Endothelial cell of umbilical vein (primary cell): ENCODE results near the gene CCDC97. TPM values are rescaled to one million over a fixed set of nuclear protein-coding genes. Genes with fewer than 3 reads are reported as not detected.

Experiments used
- BruUV-seq: library from RNA; stranded (reverse); fragments of 400-500 nt; replicated peaks from 2 replicates; lab custom pipeline; 2021; lab: Mats Ljungman, UMichigan
- CTCF ChIA-PET: fragments of 300-600, 350-600 bp; sonication (Branson Sonifier 250); formaldehyde crosslinking; loops from one replicate; lab custom pipeline; 2021; ENCODE audit warnings: antibody characterized with exemption, inconsistent platforms; lab: Charles Lee
- POLR2A ChIA-PET: fragments of 300-600, 350-600 bp; sonication (Branson Sonifier 250); formaldehyde crosslinking; loops from one replicate; lab custom pipeline; 2021; ENCODE audit warnings: antibody characterized with exemption, inconsistent platforms; lab: Charles Lee
- DNase-seq: peaks from one replicate; pipeline ENCODE4 v3.0.0-alpha.2; 2011; ENCODE audit warnings: low read depth, low spot score
- FAIRE-seq: peaks from 2 replicates; lab custom pipeline; 2011; peaks lifted over from hg19 to GRCh38; lab: Jason Lieb, UNC
- H2AFZ ChIP-seq: 2 replicates; pipeline ENCODE4 v1.6.0; 2012; ENCODE audit warnings: low read depth, low read length, control low read depth, inconsistent platforms
- H3K27ac ChIP-seq: 2 replicates; pipeline ENCODE4 v1.5.1; 2011; ENCODE audit warnings: low read depth, mild to moderate bottlenecking, control low read depth, low read length, moderate library complexity; ENCODE audit not compliant: insufficient read depth
- H3K27me3 ChIP-seq, 2 experiments: 2 replicates each; pipeline versions ENCODE4 v1.6.0 to v1.6.1; 2011; ENCODE audit warnings: low read length in 2 of 2, mixed read lengths in 1 of 2; ENCODE audit not compliant: control insufficient read depth in 2 of 2, insufficient read depth in 2 of 2
- H3K36me3 ChIP-seq, 2 experiments: 2 replicates in 1 of 2; 3 replicates in 1 of 2; pipeline ENCODE4 v1.5.1; 2011; ENCODE audit warnings: low read length in 2 of 2, mild to moderate bottlenecking in 1 of 2, moderate library complexity in 1 of 2; ENCODE audit not compliant: control insufficient read depth in 2 of 2, insufficient read depth in 2 of 2; ENCODE audit errors: extremely low read depth in 1 of 2
- H3K4me1 ChIP-seq: 3 replicates; pipeline ENCODE4 v1.5.1; 2011; ENCODE audit warnings: mild to moderate bottlenecking, low read length; ENCODE audit not compliant: control insufficient read depth, insufficient read depth; ENCODE audit errors: extremely low read depth
- H3K4me2 ChIP-seq: 2 replicates; pipeline ENCODE4 v1.6.1; 2011; ENCODE audit warnings: low read length, control low read depth, mixed read lengths; ENCODE audit not compliant: insufficient read depth
- H3K4me3 ChIP-seq, 3 experiments: fragments of 200-600 bp in 1 of 3; sonication (generic), shearing (Covaris generic) in 1 of 3; replicated peaks in 1 of 3; 2 replicates each; pipeline ENCODE4 v1.5.1; 2011 to 2016; ENCODE audit warnings: control low read depth in 3 of 3, low read length in 3 of 3, mild to moderate bottlenecking in 2 of 3, inconsistent platforms in 1 of 3, low read depth in 1 of 3, moderate library complexity in 1 of 3; ENCODE audit not compliant: insufficient read depth in 1 of 3
- H3K79me2 ChIP-seq: 2 replicates; pipeline ENCODE4 v1.6.0; 2012; ENCODE audit warnings: low read length, inconsistent platforms; ENCODE audit not compliant: control insufficient read depth, insufficient read depth
- H3K9ac ChIP-seq: replicated peaks from 2 replicates; pipeline ENCODE3; 2011; ENCODE audit warnings: low read length, control low read depth; ENCODE audit not compliant: insufficient read depth; ENCODE audit errors: extremely low read depth
- H3K9me1 ChIP-seq: replicated peaks from 3 replicates; pipeline ENCODE4 v1.6.0; 2011; ENCODE audit warnings: mild to moderate bottlenecking, low read length; ENCODE audit not compliant: control insufficient read depth, insufficient read depth; ENCODE audit errors: extremely low read depth
- H3K9me3 ChIP-seq: replicated peaks from 2 replicates; pipeline ENCODE4 v1.5.1; 2012; ENCODE audit warnings: low read length, inconsistent platforms; ENCODE audit not compliant: control insufficient read depth, insufficient read depth
- H4K20me1 ChIP-seq: replicated peaks from 2 replicates; pipeline ENCODE3; 2011; ENCODE audit warnings: mild to moderate bottlenecking, low read length; ENCODE audit not compliant: control insufficient read depth, insufficient read depth; ENCODE audit errors: extremely low read depth
- CTCF ChIP-seq, 2 donors: IDR thresholded peaks; 1 replicate in 1 of 2; 2 replicates in 1 of 2; pipeline ENCODE4 v1.5.1; 2011; ENCODE audit warnings: low read length in 2 of 2, mild to moderate bottlenecking in 2 of 2, moderate library complexity in 2 of 2, control low read depth in 1 of 2, inconsistent platforms in 1 of 2, low read depth in 1 of 2; ENCODE audit not compliant: insufficient read depth in 1 of 2; ENCODE audit errors: extremely low read depth in 1 of 2
- EZH2 ChIP-seq: IDR thresholded peaks from 2 replicates; pipeline ENCODE4 v1.6.1; 2012; ENCODE audit warnings: borderline replicate concordance, low read depth, mild to moderate bottlenecking, moderate library complexity, low read length, inconsistent platforms; ENCODE audit not compliant: severe bottlenecking
- FOS ChIP-seq: IDR thresholded peaks from 2 replicates; pipeline ENCODE4 v1.6.1; 2011; ENCODE audit warnings: mild to moderate bottlenecking, low read length, moderate library complexity, borderline replicate concordance; ENCODE audit not compliant: insufficient read depth
- GATA2 ChIP-seq: IDR thresholded peaks from 2 replicates; pipeline ENCODE4 v1.7.0; 2011; ENCODE audit warnings: low read depth, mild to moderate bottlenecking, moderate library complexity, mixed read lengths, low read length; ENCODE audit not compliant: insufficient read length, insufficient read depth
- JUN ChIP-seq: IDR thresholded peaks from 2 replicates; pipeline ENCODE4 v1.6.1; 2011; ENCODE audit warnings: borderline replicate concordance, low read depth; ENCODE audit not compliant: insufficient read length, insufficient read depth
- MAX ChIP-seq: IDR thresholded peaks from 2 replicates; pipeline ENCODE4 v1.6.1; 2011; ENCODE audit not compliant: insufficient read depth, insufficient read length
- MYC ChIP-seq: IDR thresholded peaks from one replicate; pipeline ENCODE4 v1.6.1; 2011; ENCODE audit warnings: mild to moderate bottlenecking, low read depth, low read length
- POLR2A ChIP-seq: IDR thresholded peaks from 2 replicates; pipeline ENCODE4 v1.6.1; 2012; ENCODE audit warnings: low read depth, mild to moderate bottlenecking, control low read depth, low read length
- POLR2AphosphoS5 ChIP-seq: IDR thresholded peaks from 2 replicates; pipeline ENCODE4 v1.6.1; 2012; ENCODE audit warnings: low read depth, mild to moderate bottlenecking, control low read depth, low read length, moderate library complexity; ENCODE audit not compliant: insufficient read depth
- dilution Hi-C: fragments of 300-500 bp; cut with MboI; formaldehyde crosslinking; loops from one replicate; pipeline ENCODE4 v1.15.0; 2019; ENCODE audit warnings: low sequenced_read_pairs; ENCODE audit not compliant: extremely low pct_ligation_motif_present
- intact Hi-C: fragments of 100-400 bp; cut with micrococcal nuclease; formaldehyde crosslinking; loops from one replicate; pipeline ENCODE4 v1.10.0; 2022
- polyA plus RNA-seq, 4 experiments: library from polyadenylated mRNA; depleted of rRNA in 3 of 4; stranded (reverse) in 3 of 4; unstranded in 1 of 4; fragments of >200 nt; gene quantifications; 2 replicates each; pipeline versions ENCODE4 v1.2.1 to v1.2.3, GENCODE V29; 2011 to 2012; ENCODE audit warnings: missing spikeins in 1 of 4
- total RNA-seq: library from RNA; stranded (reverse); gene quantifications from 2 replicates; pipeline ENCODE4 v1.2.3, GENCODE V29; 2021

The CCDC97 gene
- total and polyA plus RNA-seq, 2 donors (not counting 3 experiments of a cell fraction or from before 2014, with no cell fraction given), result 20.7 to 27.2 TPM

- dilution Hi-C loops, result no loop called here
- Histone ChIP-seq H2AFZ (no peak overlapping the region), H3K36me3 (peaks cover 9 to 18% of the 10 kb centered on the region in 2 experiments), H4K20me1 (no peaks in the 10 kb centered on the region), H3K9me1 (no peaks in the 10 kb centered on the region), H3K4me3 (no peak overlapping the region), H3K27ac (no peak overlapping the region), H3K27me3 (no peaks in the 10 kb centered on the region), H3K9me3 (no peaks in the 10 kb centered on the region), H3K4me1 (peaks cover 35% of the 10 kb centered on the region), H3K9ac (no peak overlapping the region), H3K4me2 (no peak overlapping the region), H3K79me2 (peaks cover 37% of the 10 kb centered on the region)
- no TSS peak for BruUV-seq
- ChIA-PET CTCF (interaction anchor here (1.2 to 1.9 kb wide), 2 partner anchors 10 to 41 kb away, joined by 4 to 9 read pairs; no protein-coding TSS in a partner anchor), POLR2A (no interaction called here)
- DNase-seq (no peak), FAIRE-seq (no peak)
- intact Hi-C loops, result no loop called here
- TF ChIP-seq GATA2 (no peak), EZH2 (no peak), MAX (no peak), JUN (no peak), CTCF (IDR thresholded peaks at IDR 0.05; ENCODE audit: extremely low read depth in 1 of 2, insufficient read depth in 1 of 2, low read depth in 1 of 2, low read length in 2 of 2) (no peak), POLR2AphosphoS5 (no peak), POLR2A (no peak), FOS (no peak), MYC (no peak)
Measured at GRCh38 chr19:41311613-41312012, 1.6 kb downstream of the CCDC97 start.
